HG02642 (cell line): ENCODE results near the gene WDFY3.

Experiments
- ATAC-seq: cut with Tn5 transposase; IDR thresholded peaks from one replicate; pipeline ENCODE4 v1.9.1; 2021; ENCODE audit warnings: mild to moderate bottlenecking; ENCODE audit not compliant: unreplicated experiment, poor library complexity

The WDFY3 gene

DNA sequence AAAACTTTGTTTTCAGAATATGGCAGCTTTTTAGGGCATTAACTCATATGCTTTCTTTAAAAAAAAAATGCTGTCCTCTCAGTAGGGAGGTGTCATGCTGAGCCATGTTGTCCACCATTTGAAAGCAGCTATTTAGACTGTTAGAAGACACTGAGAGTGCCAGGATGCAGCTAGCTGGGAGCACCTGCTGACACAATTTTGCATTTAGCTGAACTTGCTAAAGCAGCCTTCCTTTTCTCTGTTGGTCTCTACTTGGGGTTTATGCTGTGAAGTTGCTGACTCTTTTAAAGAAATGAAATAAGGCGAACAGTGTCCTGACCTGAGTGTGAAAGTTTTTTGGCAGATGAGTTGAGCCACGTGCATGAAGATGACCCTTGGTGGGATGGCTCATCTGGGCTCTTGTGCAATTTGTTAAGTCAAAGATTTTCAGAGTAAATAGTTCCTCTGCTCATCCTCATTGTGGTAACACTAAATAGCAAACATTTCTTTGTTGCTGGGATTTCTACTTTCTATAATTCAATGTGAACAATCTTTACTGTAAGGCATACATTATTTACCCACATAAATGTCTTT is 319.1 kb downstream of the WDFY3 start:
- ATAC-seq: no peak

DNA sequence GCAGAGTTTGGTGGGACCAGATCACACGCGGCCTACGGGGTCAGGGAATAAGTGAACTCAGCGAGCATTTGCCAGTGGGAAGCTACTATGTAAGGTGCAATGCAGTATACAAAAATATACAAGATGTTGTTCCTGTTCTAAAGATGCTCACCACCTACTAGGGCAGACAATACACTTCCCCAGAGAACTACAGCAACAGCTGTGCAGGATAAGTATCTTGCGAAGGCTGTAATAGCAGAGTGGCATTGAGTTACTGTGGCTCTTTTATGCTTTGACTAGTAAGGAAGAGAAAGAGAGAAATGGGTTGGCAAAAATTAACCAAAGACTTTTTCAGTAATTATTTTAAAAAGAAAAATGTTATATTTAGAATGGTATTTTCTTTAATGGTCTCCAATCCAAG is 322.4 kb downstream of the WDFY3 start:
- ATAC-seq: no peak

DNA sequence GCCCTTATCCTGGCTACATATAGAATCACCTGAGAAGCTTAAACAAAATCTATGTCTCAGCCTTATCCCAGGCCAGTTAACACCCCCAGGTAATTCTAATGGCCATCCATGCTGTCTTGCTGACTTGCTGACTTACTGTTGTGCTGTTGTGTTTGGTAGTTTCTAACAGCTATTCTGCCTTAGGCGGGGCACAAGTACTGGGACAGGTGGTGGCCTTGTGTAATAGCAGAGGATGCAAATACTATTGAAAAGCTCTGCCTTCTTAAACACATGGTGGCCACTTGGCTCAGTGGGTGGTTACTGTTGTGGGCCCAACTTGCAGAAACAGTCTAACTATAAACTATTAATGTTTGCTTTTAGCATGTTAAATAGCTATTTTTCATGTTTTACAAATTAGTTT is 327.3 kb downstream of the WDFY3 start:
- no peak for ATAC-seq

DNA sequence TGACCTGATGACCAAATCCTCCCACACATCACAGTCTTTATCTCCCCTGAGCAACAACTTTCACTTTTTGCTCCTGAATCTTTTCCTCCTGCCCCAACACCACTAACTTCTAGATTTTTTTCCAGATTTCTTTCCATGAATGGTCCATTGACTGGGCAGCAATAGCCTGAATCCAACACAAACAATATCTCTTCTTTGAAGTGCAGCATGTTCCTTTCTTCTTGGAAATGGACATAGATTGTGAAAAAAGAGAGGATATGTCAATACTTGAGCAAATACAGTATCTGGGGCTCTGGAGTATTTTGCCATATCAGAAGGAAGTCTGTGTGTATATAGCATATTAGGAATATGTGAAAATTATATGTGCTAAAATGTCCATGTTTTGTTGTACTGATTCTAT is 328.4 kb downstream of the WDFY3 start:
- no peak for ATAC-seq

DNA sequence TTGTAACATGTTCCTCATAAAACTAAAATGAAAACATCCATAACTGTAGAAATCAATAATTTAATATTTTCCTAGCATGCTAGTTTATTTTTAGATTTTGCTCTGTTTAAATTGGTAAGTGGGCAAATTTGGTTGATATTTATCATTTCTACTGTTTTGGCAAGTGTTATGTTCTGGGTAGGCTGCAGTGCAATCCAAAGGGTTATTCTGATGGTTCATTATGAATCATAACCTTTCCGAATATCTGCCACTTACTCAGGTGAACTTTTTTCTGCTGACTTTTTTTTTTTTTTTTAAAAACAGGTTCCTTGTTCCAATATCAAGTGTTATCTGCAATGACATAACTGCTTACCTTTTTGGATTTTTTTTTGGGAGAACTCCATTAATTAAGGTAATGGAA is 331.5 kb downstream of the WDFY3 start:
- ATAC-seq: no peak

DNA sequence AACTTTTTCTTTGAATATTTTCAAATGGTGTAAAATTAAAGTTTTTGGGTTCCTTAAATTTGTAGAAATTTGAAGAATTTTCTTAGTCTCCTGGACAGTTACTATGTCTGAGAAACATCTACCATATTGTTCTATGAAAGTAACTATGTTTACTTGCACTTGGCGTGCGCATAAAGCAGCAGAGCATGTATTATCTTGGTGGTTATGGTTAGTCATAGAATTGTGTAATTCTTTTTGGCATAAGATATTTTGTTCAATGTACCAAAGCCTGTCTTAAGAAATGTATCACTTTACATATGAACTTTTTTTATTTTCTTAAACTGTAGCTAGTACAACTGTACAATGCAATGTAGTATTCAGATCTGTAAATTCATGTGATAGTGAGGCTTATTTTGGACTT is 334.4 kb downstream of the WDFY3 start:
- ATAC-seq: no peak

DNA sequence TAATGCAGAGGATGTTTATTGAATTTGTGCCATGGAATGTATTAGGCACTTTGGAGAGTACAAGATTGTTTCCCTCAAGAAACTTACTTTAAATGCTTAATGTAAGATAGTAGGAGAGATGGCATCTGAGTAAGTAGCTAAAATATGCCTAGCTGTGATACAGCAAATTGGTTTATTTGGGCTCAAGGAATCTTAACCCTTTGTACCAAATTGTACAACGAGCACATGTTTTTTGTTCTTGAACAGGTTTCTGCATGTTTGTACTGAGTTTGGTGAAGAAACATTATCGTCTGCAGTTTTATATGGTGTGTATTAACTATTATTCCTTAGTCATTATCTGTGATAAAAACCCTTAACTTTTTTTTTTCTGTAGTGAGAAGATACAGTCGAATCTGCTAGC is 334.9 kb downstream of the WDFY3 start:
- no peak for ATAC-seq

DNA sequence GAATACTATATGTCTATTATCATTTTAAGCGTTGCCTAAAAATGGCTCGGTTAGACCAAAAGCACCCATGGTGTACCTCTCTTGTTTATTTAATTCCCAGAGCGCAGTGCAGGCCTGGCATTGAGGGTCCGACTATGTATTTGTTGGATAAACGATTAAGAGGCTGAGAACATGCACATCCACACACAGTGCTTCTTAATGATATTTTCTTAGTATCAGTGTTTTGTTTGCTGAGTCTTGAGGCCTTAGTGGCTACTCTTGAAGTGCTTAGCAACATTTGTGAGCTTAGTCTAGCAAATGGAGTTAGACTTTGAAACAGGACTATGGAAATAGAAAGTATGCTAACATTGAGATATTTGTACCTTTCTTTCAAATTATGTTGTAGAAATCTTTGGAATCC is 339.8 kb downstream of the WDFY3 start:
- no peak for ATAC-seq

DNA sequence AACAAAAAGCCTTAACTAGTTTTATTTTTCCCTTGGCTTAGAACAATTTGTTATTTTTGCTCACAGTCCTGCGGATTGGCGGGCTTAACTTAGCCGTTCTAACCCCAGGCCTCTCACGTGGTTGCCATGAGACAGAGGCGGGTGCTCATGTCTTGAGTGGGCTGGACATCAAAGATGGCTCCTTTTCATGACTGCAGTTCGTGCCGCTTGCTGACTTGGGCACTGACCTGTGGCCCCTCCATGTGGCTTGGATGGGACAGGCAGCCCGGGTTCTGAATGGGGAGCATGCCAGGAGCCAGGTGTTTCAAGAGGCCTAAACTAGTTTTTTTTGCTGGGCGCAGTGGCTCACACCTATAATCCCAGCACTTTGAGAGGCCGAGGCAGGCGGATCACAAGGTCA is 342.8 kb downstream of the WDFY3 start:
- no peak for ATAC-seq

DNA sequence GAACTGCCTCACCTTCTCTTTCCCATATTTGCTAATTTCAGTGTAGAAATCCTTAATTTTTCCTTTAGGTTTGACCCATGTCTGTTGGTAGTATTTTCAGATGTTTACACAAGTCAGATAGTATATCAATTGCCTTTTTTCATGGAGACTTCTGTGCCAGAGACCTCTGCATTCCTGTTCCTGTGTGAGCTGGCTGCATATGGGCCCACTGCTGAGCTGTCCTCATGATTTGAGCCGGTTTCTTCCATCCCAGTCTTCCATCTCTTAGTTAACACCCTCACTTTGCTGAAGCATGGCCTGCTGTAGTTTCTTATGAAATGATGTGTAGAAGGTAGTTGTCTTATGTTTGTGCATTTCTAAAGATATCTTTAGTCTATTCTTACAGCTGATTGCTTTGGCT is 343.5 kb downstream of the WDFY3 start:
- no peak for ATAC-seq
